HL-60 (cell line): ENCODE measurements around the gene SDK1.

Experiments used
- DNase-seq, 2 experiments: peaks; one replicate each; pipeline ENCODE4 v3.0.0-alpha.2; 2010 to 2020; ENCODE audit warnings: low read depth in 1 of 2, low spot score in 1 of 2
- H3K27ac ChIP-seq: fragments of 250-450 bp; sonication (Bioruptor Pico); replicated peaks from 2 replicates; pipeline ENCODE4 v1.5.1; 2020; ENCODE audit warnings: mild to moderate bottlenecking, moderate library complexity
- H3K27me3 ChIP-seq: fragments of 250-450 bp; sonication (Bioruptor Pico); 2 replicates; pipeline ENCODE4 v1.5.1; 2021; ENCODE audit warnings: mild to moderate bottlenecking, moderate library complexity; ENCODE audit not compliant: insufficient read depth, poor library complexity, severe bottlenecking
- H3K4me3 ChIP-seq: replicated peaks from 2 replicates; pipeline ENCODE4 v1.5.1; 2011; ENCODE audit warnings: mild to moderate bottlenecking, control low read depth, low read length; ENCODE audit not compliant: insufficient read depth
- CTCF ChIP-seq: IDR thresholded peaks from one replicate; pipeline ENCODE4 v1.5.1; 2011; ENCODE audit warnings: low read length, control low read depth, inconsistent platforms; ENCODE audit not compliant: insufficient read depth
- GABPA ChIP-seq: IDR thresholded peaks from 2 replicates; pipeline ENCODE4 v1.6.1; 2012; ENCODE audit warnings: low read depth
- POLR2AphosphoS5 ChIP-seq: IDR thresholded peaks from 2 replicates; pipeline ENCODE4 v1.6.1; 2012; ENCODE audit warnings: low read depth
- SPI1 ChIP-seq: IDR thresholded peaks from 2 replicates; pipeline ENCODE4 v1.6.1; 2012; ENCODE audit warnings: low read depth, mild to moderate bottlenecking, borderline replicate concordance
- TF ChIP-seq, protein P1 (sequence below): IDR thresholded peaks from 2 replicates; pipeline ENCODE4 v1.6.1; 2012; ENCODE audit warnings: low read depth; ENCODE audit not compliant: insufficient replicate concordance

Gene SDK1

DNA sequence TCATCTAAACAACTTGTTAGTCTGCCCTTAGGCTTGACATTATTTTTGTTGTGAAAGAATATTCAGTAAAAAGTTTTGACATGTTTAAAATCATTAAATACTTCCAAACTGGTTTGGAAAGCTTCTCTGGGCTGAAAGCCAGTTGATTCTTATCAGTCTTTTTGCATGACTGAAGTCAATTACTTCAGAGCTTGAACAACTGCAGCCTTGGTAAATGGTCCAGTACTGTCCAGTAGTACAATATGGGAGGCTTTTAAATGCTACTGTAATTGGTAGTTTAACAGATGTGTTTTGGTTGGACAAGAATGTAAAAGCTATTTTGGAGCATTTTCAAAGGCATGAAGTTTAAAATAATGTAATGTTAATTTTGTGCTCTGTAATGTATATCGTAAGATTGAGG is 103.4 kb downstream of the SDK1 start:
- no peak overlapping the region for H3K4me3 ChIP-seq
- H3K27ac ChIP-seq: no peak overlapping the region
- no peak for DNase-seq
- TF ChIP-seq GABPA (no peak), SPI1 (no peak), POLR2AphosphoS5 (no peak), CTCF (no peak)
- TF ChIP-seq, protein P1, sequence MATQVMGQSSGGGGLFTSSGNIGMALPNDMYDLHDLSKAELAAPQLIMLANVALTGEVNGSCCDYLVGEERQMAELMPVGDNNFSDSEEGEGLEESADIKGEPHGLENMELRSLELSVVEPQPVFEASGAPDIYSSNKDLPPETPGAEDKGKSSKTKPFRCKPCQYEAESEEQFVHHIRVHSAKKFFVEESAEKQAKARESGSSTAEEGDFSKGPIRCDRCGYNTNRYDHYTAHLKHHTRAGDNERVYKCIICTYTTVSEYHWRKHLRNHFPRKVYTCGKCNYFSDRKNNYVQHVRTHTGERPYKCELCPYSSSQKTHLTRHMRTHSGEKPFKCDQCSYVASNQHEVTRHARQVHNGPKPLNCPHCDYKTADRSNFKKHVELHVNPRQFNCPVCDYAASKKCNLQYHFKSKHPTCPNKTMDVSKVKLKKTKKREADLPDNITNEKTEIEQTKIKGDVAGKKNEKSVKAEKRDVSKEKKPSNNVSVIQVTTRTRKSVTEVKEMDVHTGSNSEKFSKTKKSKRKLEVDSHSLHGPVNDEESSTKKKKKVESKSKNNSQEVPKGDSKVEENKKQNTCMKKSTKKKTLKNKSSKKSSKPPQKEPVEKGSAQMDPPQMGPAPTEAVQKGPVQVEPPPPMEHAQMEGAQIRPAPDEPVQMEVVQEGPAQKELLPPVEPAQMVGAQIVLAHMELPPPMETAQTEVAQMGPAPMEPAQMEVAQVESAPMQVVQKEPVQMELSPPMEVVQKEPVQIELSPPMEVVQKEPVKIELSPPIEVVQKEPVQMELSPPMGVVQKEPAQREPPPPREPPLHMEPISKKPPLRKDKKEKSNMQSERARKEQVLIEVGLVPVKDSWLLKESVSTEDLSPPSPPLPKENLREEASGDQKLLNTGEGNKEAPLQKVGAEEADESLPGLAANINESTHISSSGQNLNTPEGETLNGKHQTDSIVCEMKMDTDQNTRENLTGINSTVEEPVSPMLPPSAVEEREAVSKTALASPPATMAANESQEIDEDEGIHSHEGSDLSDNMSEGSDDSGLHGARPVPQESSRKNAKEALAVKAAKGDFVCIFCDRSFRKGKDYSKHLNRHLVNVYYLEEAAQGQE: no peak
- H3K27me3 ChIP-seq: peaks cover 2% of the 10 kb centered on the region

DNA sequence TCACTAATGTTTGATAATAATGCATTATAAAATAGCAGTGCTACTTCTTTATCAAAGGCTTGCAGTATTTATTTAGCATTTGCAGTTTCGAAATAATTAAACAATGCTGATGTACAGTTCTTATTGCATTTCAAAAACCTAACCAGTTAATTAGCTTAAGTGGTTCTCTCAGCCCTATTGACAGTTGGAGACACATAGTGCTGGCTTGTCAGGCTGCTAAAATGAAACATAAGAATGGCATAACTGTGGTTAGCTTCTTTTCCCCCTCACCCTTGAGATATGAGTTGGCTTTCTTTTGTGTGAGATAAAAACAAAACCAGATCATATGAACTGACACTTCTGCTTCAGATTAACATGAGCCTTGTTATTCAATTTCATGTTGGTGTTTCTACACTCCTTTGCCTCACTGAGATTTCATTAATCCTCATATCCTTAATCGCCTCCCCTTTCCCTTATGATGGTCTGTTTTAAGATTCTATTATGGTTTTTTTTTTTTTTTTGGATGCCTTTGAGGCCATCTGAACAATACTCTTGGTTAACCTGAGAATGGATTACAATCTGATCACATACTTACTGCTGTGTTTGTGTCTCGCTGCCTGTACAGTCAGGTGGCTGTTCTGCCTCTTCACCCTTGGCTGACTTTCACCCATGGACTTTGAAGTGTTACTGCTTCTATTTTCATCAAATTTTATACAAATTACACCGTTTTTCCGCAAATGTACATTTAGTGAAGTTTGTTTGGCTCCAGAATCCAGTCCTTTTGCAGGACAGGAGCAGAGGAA is 108.0 kb downstream of the SDK1 start:
- no peak overlapping the region for H3K27ac ChIP-seq
- no peaks in the 10 kb centered on the region for H3K27me3 ChIP-seq
- H3K4me3 ChIP-seq: no peak overlapping the region
- DNase-seq: no peak
- TF ChIP-seq SPI1: no peak
- TF ChIP-seq, protein P1: no peak
- no peak for TF ChIP-seq CTCF
- no peak for TF ChIP-seq GABPA
- TF ChIP-seq POLR2AphosphoS5: no peak

GRCh38 chr7:3412871-3413270 is 111.8 kb downstream of the SDK1 start:
- DNase-seq: no peak
- TF ChIP-seq SPI1 (no peak), POLR2AphosphoS5 (no peak), CTCF (no peak), GABPA (no peak)
- TF ChIP-seq, protein P1: no peak
- Histone ChIP-seq H3K4me3 (no peak overlapping the region), H3K27ac (no peak overlapping the region), H3K27me3 (no peaks in the 10 kb centered on the region)
